GM12874 (cell line): ENCODE measurements around the gene POLR3E.

Experiments used
- CTCF ChIP-seq: IDR thresholded peaks from 2 replicates; pipeline ENCODE4 v1.5.1; 2011; ENCODE audit warnings: low read depth, mild to moderate bottlenecking, control low read depth, low read length, moderate library complexity; ENCODE audit not compliant: insufficient read depth

The POLR3E gene

GRCh38 chr16:22324787-22325597, 27.8 kb downstream of the POLR3E start:
- TF ChIP-seq CTCF: no peak

GRCh38 chr16:22325598-22326368, 28.6 kb downstream of the POLR3E start:
- TF ChIP-seq CTCF: no peak

GRCh38 chr16:22326369-22326652, 29.1 kb downstream of the POLR3E start:
- TF ChIP-seq CTCF: no peak

GRCh38 chr16:22326771-22327445, 29.7 kb downstream of the POLR3E start:
- TF ChIP-seq CTCF: no peak

GRCh38 chr16:22327446-22327775, 30.2 kb downstream of the POLR3E start:
- TF ChIP-seq CTCF: no peak

GRCh38 chr16:22328081-22328725, 31.0 kb downstream of the POLR3E start:
- no peak for TF ChIP-seq CTCF

GRCh38 chr16:22329199-22329695, 32.0 kb downstream of the POLR3E start:
- no peak for TF ChIP-seq CTCF
